IMR-90 (cell line): Measurements from ENCODE around the gene KRT39.

Source experiments
- POLR2A ChIP-seq: IDR thresholded peaks from 2 replicates; pipeline ENCODE4 v1.6.1; 2012; ENCODE audit warnings: mild to moderate bottlenecking, low read depth, low read length
- RCOR1 ChIP-seq: IDR thresholded peaks from 2 replicates; pipeline ENCODE4 v1.6.1; 2012; ENCODE audit warnings: mild to moderate bottlenecking, low read length, improper control_type of control experiment; ENCODE audit not compliant: insufficient replicate concordance
- TF ChIP-seq, protein P1 (sequence below): conservative IDR thresholded peaks from 2 replicates; pipeline ENCODE4 v1.5.1; 2012; ENCODE audit warnings: mild to moderate bottlenecking, low read depth, low read length, improper control_type of control experiment

DNA sequence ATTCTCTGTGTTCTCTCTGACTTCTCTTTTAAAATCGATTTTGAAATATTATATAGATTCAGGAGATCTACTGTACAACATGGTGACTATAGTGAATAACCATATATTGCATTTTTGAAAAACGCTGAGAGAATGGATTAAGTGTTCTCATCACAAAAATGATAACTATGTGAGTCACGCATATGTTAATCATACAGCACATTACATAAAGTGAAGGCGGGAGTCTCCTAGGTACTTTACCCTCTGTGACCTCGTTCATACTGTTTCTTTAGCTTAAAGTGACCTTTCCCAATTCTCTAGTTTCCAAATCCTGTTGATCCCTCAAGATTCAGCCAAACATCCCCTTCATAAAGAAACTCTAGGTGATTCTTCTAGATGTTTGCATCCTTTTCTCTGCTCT lies 36.1 kb upstream of the KRT39 start:
- TF ChIP-seq, protein P1, sequence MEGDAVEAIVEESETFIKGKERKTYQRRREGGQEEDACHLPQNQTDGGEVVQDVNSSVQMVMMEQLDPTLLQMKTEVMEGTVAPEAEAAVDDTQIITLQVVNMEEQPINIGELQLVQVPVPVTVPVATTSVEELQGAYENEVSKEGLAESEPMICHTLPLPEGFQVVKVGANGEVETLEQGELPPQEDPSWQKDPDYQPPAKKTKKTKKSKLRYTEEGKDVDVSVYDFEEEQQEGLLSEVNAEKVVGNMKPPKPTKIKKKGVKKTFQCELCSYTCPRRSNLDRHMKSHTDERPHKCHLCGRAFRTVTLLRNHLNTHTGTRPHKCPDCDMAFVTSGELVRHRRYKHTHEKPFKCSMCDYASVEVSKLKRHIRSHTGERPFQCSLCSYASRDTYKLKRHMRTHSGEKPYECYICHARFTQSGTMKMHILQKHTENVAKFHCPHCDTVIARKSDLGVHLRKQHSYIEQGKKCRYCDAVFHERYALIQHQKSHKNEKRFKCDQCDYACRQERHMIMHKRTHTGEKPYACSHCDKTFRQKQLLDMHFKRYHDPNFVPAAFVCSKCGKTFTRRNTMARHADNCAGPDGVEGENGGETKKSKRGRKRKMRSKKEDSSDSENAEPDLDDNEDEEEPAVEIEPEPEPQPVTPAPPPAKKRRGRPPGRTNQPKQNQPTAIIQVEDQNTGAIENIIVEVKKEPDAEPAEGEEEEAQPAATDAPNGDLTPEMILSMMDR: no peak
- TF ChIP-seq RCOR1 (no peak), POLR2A (no peak)
